Kidney (tissue), 14 donors: Measurements from ENCODE around the gene AK1. TPM values are rescaled to one million over a fixed set of nuclear protein-coding genes. Genes with fewer than 3 reads are reported as not detected.
A peak's percentile ranks its signal among the peaks of the same experiment; 100 is the strongest.

Experiments used
- DNase-seq, 5 donors: peaks; one replicate each; pipeline ENCODE4 v3.0.0-alpha.2; 2013 to 2020
- FAIRE-seq: peaks from 2 replicates; lab custom pipeline; 2012; peaks lifted over from hg19 to GRCh38; lab: Jason Lieb, UNC
- H3K27ac ChIP-seq, 2 donors: one replicate each; pipeline ENCODE4 v1.7.0; 2013; ENCODE audit warnings: low read depth in 2 of 2, low read length in 2 of 2, inconsistent platforms in 1 of 2
- H3K27me3 ChIP-seq: one replicate; pipeline ENCODE4 v1.7.1; 2013; ENCODE audit warnings: low read length, inconsistent platforms; ENCODE audit not compliant: control insufficient read depth, insufficient read depth
- H3K36me3 ChIP-seq, 3 donors: one replicate each; pipeline versions ENCODE4 v1.7.0 to v1.7.1; 2013; ENCODE audit warnings: low read length in 3 of 3, control low read depth in 1 of 3, inconsistent platforms in 1 of 3; ENCODE audit not compliant: insufficient read depth in 3 of 3, control insufficient read depth in 2 of 3
- H3K4me1 ChIP-seq, 3 donors: one replicate each; pipeline versions ENCODE4 v1.7.0 to v1.7.1; 2013; ENCODE audit warnings: low read length in 3 of 3, inconsistent platforms in 1 of 3, low read depth in 1 of 3; ENCODE audit not compliant: control insufficient read depth in 2 of 3, insufficient read depth in 2 of 3
- H3K4me3 ChIP-seq, 3 donors: one replicate each; pipeline versions ENCODE4 v1.7.0 to v1.8.1; 2013; ENCODE audit warnings: low read length in 3 of 3, control low read depth in 1 of 3, inconsistent platforms in 1 of 3
- H3K9ac ChIP-seq, 3 donors: one replicate each; pipeline versions ENCODE4 v1.7.0 to v1.7.1; 2013; ENCODE audit warnings: low read length in 3 of 3, control low read depth in 1 of 3, inconsistent platforms in 1 of 3
- H3K9me3 ChIP-seq, 3 donors: one replicate each; pipeline versions ENCODE4 v1.7.0 to v1.7.1; 2013; ENCODE audit warnings: low read length in 3 of 3, control low read depth in 1 of 3, inconsistent platforms in 1 of 3; ENCODE audit not compliant: control insufficient read depth in 2 of 3, insufficient read depth in 1 of 3
- CTCF ChIP-seq: IDR thresholded peaks from 3 replicates; pipeline ENCODE4 v1.5.1; 2012; ENCODE audit warnings: mild to moderate bottlenecking, moderate library complexity, borderline replicate concordance; ENCODE audit not compliant: insufficient read depth; ENCODE audit errors: extremely low read depth
- intact Hi-C: fragments of 100-400 bp; cut with DNase I; formaldehyde crosslinking; loops from one replicate; pipeline ENCODE4 v1.11.1; 2022
- polyA plus RNA-seq: library from polyadenylated mRNA; stranded (reverse); fragments of 350-450 nt; fragmentation: Illumina TruSeq; extraction: RNeasy Lipid Tissue Mini Kit (QIAGEN cat#74804); gene quantifications from one replicate; pipeline ENCODE4 v1.2.3, GENCODE V29; 2014; ENCODE audit warnings: low read depth, low replicate concordance; ENCODE audit not compliant: insufficient read depth
- total RNA-seq: library from RNA; stranded (reverse); fragmentation: NEBNext Ultra II Directional; extraction: Animal tissue kit (Norgen Biotek cat#: 25700); gene quantifications from one replicate; pipeline ENCODE4 v1.2.1, GENCODE V29; 2021
- donor health status: control.
- donor health status: control.
- donor health status: control.
- donor health status: control.
- donor health status: control.
- donor health status: DM: yes; HTN: yes; CAD: no.
- donor health status: Normal renal cell carcinoma (clear cell type).

Gene AK1
- total and polyA plus RNA-seq, 2 donors from 2014 or later = 77.9 to 185 TPM

- peak; percentile 41 to 96 (median 64) for DNase-seq
- peaks cover 0 to 2% (median 0%) of the 10 kb centered on the region in 3 donors for H3K9me3 ChIP-seq
- H3K36me3 ChIP-seq = peaks cover 0 to 14% (median 0%) of the 10 kb centered on the region in 3 donors
- peaks cover 0 to 38% (median 0%) of the 10 kb centered on the region in 3 donors for H3K4me1 ChIP-seq
- no peak for FAIRE-seq
- H3K4me3 ChIP-seq = peak within 1 kb of the TSS; percentile 54 to 81 (median 63)
- intact Hi-C loops = no loop called here
- peak within 1 kb of the TSS; percentile 91 to 93 for H3K27ac ChIP-seq
- no peak for TF ChIP-seq CTCF
- H3K9ac ChIP-seq = peak within 1 kb of the TSS; percentile 30 to 87 (median 67)
- no peaks in the 10 kb centered on the region for H3K27me3 ChIP-seq
Observed at GRCh38 chr9:127854184-127854806, 23.2 kb downstream of the AK1 start, which contains the start of gene ENG. TSS of gene ENG (minus strand) at chr9:127854658. CDS start at chr9:127854355, 303 bp downstream.

DNA sequence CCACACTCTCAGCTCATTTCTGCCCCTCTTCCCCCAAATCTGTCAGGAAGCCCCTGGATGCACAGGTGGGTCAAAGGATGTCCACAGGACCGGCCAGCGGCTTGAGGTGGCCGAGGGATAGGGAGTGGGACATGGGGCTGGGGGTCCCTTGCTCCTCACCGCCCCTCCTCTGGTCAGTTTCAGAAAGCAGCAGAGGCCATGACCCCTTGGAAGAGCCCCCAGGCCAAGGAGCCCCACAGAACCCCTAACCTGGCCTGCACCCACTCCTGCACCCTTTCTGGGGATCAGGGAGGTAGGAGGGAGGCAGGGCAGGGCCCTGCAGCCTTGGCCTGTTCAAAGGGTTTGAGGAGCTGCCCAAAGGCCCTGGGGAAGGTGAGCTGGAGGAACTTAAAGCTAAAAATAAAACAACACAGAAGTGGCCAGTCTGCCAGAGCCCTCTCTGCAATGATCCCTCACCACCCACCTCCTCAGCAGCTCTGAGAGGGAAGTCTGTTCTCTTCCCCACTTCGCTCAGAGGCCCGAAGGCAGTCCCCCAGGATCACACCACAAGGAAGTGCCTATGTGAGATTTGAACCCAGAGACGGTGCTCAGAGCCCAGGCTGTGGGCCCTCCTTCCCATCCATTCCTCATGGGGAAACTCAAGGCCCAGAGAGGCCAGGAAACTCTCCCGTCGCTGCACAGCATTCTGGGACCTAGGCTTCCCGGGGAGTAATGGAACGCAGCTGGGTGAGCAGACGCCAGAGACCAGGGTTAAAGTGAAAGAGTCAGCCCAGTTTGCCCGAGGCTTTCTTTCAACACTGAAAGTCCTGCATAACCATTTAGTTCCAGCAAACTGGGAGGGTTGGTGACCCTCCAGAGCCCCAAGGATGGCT, 23.9 kb downstream of the AK1 start:
- H3K27ac ChIP-seq = peak overlapping the region; percentile 91 to 93
- H3K9me3 ChIP-seq = peaks cover 0 to 6% (median 0%) of the 10 kb centered on the region in 3 donors
- peak overlapping the region; percentile 30 to 87 (median 67) for H3K9ac ChIP-seq
- H3K4me1 ChIP-seq = peaks cover 0 to 33% (median 0%) of the 10 kb centered on the region in 3 donors
- intact Hi-C loops = no loop called here
- peaks cover 0 to 16% (median 0%) of the 10 kb centered on the region in 3 donors for H3K36me3 ChIP-seq
- TF ChIP-seq CTCF = no peak
- H3K27me3 ChIP-seq = no peaks in the 10 kb centered on the region
- peak in 2 of 5 donors; percentile 56 to 69 for DNase-seq
- peak overlapping the region; percentile 54 to 81 (median 63) for H3K4me3 ChIP-seq
- FAIRE-seq = no peak

DNA sequence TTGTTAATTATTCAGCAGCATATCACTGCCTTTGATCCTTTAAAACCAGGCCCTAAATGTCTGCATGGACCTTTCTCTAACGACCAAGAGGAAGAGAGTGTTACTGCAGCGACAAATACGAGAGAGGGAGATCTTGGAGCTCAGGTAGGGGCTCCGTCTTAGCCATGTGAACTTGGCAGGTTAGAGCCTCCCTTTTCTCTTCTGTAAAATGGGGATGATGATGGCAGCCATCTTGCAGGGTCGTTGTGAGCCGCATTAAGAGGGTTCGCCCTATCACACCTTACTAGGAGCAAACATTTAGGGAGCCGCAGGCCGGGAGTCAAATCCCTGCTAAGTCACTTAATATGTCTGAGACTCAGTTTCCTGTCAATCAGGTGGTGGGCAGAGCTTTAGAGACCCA, 24.6 kb downstream of the AK1 start:
- peaks cover 0 to 29% (median 0%) of the 10 kb centered on the region in 3 donors for H3K4me1 ChIP-seq

More for the DNA sequence above, 24.6 kb downstream of the AK1 start:
- Histone ChIP-seq H3K36me3 (peaks cover 0 to 16% (median 0%) of the 10 kb centered on the region in 3 donors), H3K9ac (peak overlapping the region in 2 of 3 donors; percentile 35 to 87), H3K27ac (peak overlapping the region; percentile 91 to 93), H3K4me3 (peak overlapping the region; percentile 30 to 81 (median 63)), H3K9me3 (peaks cover 0 to 6% (median 0%) of the 10 kb centered on the region in 3 donors), H3K27me3 (no peaks in the 10 kb centered on the region)
- FAIRE-seq (no peak), DNase-seq (no peak)
- TF ChIP-seq CTCF = no peak
- intact Hi-C loops = no loop called here
